Measurements from ENCODE around the gene MCTP1. TPM values are rescaled to one million over a fixed set of nuclear protein-coding genes. Genes with fewer than 3 reads are reported as not detected.

Gene MCTP1
- total and polyA plus RNA-seq, 8 donors, result 4.4 to 55.1 (median 5.9) TPM

DNA sequence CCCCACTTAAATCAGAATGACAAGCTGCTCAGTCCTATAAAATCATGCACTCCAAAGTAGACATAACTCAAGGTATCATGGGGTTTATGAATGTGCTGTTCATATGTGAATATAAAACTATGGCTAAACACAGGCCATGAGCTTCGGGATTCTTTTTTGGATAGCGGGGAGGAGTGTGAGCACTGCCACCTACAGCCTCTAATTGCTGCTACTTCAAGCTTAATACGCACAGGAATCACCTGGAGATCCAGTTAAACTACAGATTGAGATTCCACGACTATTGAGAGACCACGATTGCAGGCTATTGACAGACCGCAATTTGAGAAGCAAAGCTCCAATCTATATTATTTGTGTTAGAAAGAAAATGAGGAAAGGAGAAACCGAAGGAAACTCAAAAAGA lies 231.6 kb downstream of the MCTP1 start:
- peaks cover 0 to 13% of the 10 kb centered on the region in 2 donors for H3K4me1 ChIP-seq
- no peak overlapping the region for H3K4me3 ChIP-seq
- TF ChIP-seq, protein P1, sequence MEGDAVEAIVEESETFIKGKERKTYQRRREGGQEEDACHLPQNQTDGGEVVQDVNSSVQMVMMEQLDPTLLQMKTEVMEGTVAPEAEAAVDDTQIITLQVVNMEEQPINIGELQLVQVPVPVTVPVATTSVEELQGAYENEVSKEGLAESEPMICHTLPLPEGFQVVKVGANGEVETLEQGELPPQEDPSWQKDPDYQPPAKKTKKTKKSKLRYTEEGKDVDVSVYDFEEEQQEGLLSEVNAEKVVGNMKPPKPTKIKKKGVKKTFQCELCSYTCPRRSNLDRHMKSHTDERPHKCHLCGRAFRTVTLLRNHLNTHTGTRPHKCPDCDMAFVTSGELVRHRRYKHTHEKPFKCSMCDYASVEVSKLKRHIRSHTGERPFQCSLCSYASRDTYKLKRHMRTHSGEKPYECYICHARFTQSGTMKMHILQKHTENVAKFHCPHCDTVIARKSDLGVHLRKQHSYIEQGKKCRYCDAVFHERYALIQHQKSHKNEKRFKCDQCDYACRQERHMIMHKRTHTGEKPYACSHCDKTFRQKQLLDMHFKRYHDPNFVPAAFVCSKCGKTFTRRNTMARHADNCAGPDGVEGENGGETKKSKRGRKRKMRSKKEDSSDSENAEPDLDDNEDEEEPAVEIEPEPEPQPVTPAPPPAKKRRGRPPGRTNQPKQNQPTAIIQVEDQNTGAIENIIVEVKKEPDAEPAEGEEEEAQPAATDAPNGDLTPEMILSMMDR (IDR thresholded peaks at IDR 0.05), result no peak
- H3K27me3 ChIP-seq, result no peaks in the 10 kb centered on the region
- H3K36me3 ChIP-seq, result no peaks in the 10 kb centered on the region
- intact Hi-C loops (cut with DNase I), result no loop called here
- no peaks in the 10 kb centered on the region for H3K9me3 ChIP-seq
- DNase-seq (no peak), ATAC-seq (no peak)
- no peak overlapping the region for H3K27ac ChIP-seq

DNA sequence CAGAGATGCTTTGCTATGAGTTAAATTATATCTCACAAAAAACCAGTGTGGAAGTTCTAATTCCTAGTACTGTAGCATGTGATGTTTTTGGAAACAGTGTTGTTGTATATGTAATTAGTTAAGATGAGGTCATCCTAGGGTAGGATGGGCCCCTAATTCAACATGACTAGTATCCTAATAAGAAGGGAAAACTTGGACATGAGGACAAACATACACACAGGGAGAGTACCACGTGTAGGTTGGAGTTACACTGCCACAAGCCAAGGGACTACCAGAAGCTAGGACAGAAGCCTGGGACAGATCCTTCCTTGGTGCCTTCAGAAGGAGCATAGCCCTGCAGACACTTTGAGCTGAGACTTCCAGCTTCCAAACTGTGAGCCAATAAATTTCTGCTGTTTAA lies 234.2 kb downstream of the MCTP1 start:
- Histone ChIP-seq H3K4me3 (no peak overlapping the region), H3K27ac (no peak overlapping the region), H3K9me3 (no peaks in the 10 kb centered on the region), H3K4me1 (peaks cover 0 to 13% of the 10 kb centered on the region in 2 donors), H3K36me3 (no peaks in the 10 kb centered on the region), H3K27me3 (no peaks in the 10 kb centered on the region)
- intact Hi-C loops (cut with DNase I), result no loop called here
- no peak for DNase-seq
- TF ChIP-seq, protein P1 (IDR thresholded peaks at IDR 0.05), result no peak
- no peak for ATAC-seq

DNA sequence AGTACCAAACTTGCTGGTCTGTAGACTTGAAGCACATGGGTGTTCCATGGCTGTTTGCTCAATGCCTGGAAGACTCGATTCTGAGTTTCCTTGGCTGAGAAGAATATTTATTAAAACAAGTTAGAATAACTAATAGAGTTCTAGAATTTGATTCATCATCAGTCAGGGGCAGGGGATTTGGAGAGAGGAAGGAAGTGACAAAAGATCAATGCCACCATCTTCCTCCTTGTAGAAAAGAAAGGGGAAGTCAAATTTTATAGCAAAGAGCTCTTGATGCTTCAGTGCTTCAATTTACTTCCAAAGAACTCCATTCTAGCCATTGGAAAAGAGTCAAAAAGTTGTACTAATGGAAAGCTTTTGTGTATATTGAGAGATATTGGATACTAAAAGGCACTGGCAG lies 236.3 kb downstream of the MCTP1 start:
- Histone ChIP-seq H3K27ac (peak overlapping the region in 1 of 2 donors; percentile 77), H3K36me3 (no peaks in the 10 kb centered on the region), H3K4me3 (no peak overlapping the region), H3K4me1 (peaks cover 0 to 34% of the 10 kb centered on the region in 2 donors), H3K27me3 (no peaks in the 10 kb centered on the region), H3K9me3 (no peaks in the 10 kb centered on the region)
- intact Hi-C loops (cut with DNase I), result no loop called here
- DNase-seq (no peak), ATAC-seq (no peak)
- TF ChIP-seq, protein P1 (IDR thresholded peaks at IDR 0.05), result no peak

DNA sequence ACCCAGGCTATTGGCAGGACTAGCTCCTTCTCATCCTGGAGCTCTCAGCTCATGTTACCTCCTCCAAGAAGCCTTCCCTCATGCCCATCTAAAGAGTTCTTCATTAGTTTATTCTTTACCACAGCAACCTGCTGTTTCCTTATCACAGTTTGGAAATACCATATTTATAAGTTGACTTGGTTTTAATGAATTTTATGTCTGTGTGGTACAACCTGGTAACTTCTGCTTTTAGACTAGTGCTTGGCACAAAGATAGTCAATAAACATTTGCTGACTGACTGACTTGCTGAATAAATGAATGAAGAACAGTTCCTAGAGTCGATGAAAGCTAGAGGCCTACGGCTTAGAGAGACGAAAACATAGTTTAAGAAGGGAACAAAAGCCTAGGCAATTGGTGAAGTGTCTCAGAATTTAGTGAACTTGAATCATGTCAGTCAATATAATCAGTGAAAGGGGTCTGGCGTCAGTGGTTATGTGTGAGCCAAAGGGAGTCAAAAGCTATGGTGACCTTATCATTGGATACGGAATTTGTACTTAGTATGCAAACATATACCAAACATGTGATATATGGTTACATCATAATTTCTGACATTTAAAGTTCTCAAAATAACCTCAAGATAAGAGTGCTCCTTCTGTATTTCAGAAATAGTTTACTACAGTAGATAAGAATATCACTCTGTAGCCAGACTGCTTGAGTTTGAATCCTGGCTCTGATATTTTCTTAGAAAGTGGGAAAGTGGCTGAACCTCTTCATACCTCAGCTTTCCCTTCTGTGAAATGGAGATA lies 239.5 kb downstream of the MCTP1 start:
- ATAC-seq (no peak), DNase-seq (no peak)
- Histone ChIP-seq H3K36me3 (no peaks in the 10 kb centered on the region), H3K27me3 (no peaks in the 10 kb centered on the region), H3K4me1 (peaks cover 0 to 48% of the 10 kb centered on the region in 2 donors), H3K9me3 (no peaks in the 10 kb centered on the region), H3K4me3 (no peak overlapping the region), H3K27ac (no peak overlapping the region)
- intact Hi-C loops (cut with DNase I), result no loop called here
- TF ChIP-seq, protein P1 (IDR thresholded peaks at IDR 0.05), result no peak

DNA sequence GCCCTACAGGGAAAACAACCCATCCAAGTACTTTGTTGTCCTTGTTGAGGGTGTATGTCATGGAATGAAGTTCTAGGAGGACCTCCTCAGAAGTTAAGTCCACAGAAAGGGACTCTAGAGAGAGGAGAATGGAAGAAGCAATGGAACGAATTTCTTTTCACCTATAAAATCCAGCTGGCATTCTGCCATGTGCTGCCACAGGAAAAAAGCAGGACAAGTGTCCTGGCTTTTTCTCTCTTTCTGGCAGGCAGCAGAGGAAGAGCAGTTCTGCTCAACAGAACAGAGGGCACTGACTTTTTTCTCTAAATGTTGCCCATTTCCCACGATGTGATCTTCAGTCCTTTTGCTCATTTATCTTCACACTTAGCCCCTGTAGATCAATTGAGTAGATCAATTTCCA lies 240.8 kb downstream of the MCTP1 start:
- Histone ChIP-seq H3K4me1 (peaks cover 0 to 41% of the 10 kb centered on the region in 2 donors), H3K27ac (peak overlapping the region in 1 of 2 donors; percentile 49), H3K9me3 (no peaks in the 10 kb centered on the region), H3K4me3 (no peak overlapping the region), H3K27me3 (no peaks in the 10 kb centered on the region), H3K36me3 (no peaks in the 10 kb centered on the region)
- DNase-seq (no peak), ATAC-seq (no peak)
- TF ChIP-seq, protein P1 (IDR thresholded peaks at IDR 0.05), result no peak
- intact Hi-C loops (cut with DNase I), result no loop called here
